H9 (cell line): Measurements from ENCODE around the gene TMEM135. TPM values are rescaled to one million over a fixed set of nuclear protein-coding genes. Genes with fewer than 3 reads are reported as not detected.

Experiments
- DNase-seq: peaks from one replicate; pipeline ENCODE4 v3.0.0-alpha.2; 2017
- H2AFZ ChIP-seq: one replicate; pipeline ENCODE4 v1.6.1; 2013; ENCODE audit warnings: mild to moderate bottlenecking, low read length, control low read depth, moderate library complexity
- H2AK5ac ChIP-seq: 2 replicates; pipeline ENCODE4 v1.6.1; 2013; ENCODE audit warnings: low read length, control low read depth, mixed read lengths; ENCODE audit not compliant: insufficient read length
- H2BK120ac ChIP-seq: one replicate; pipeline ENCODE4 v1.6.1; 2013; ENCODE audit warnings: low read depth, mild to moderate bottlenecking, low read length, control low read depth, inconsistent platforms; ENCODE audit not compliant: poor library complexity, severe bottlenecking
- H2BK12ac ChIP-seq: 2 replicates; pipeline ENCODE4 v1.6.1; 2013; ENCODE audit warnings: low read length, control low read depth, mixed read lengths, low read depth; ENCODE audit not compliant: insufficient read length
- H2BK15ac ChIP-seq: 2 replicates; pipeline ENCODE4 v1.6.1; 2013; ENCODE audit warnings: low read depth, low read length, control low read depth
- H2BK20ac ChIP-seq: one replicate; pipeline ENCODE4 v1.6.1; 2013; ENCODE audit warnings: low read depth, mild to moderate bottlenecking, low read length, control low read depth, inconsistent platforms; ENCODE audit not compliant: poor library complexity, severe bottlenecking
- H2BK5ac ChIP-seq: 2 replicates; pipeline ENCODE4 v1.6.1; 2013; ENCODE audit warnings: low read length, control low read depth, mixed read lengths; ENCODE audit not compliant: insufficient read length
- H3K14ac ChIP-seq: 2 replicates; pipeline ENCODE4 v1.6.1; 2013; ENCODE audit warnings: low read length, control low read depth; ENCODE audit not compliant: insufficient read depth
- H3K18ac ChIP-seq: 2 replicates; pipeline ENCODE4 v1.6.1; 2013; ENCODE audit warnings: low read depth, mild to moderate bottlenecking, mixed read lengths, low read length, control low read depth; ENCODE audit not compliant: insufficient read length
- H3K23ac ChIP-seq: 2 replicates; pipeline ENCODE4 v1.6.1; 2013; ENCODE audit warnings: low read length, control low read depth, mixed read lengths, low read depth; ENCODE audit not compliant: insufficient read length
- H3K23me2 ChIP-seq: 2 replicates; pipeline ENCODE4 v1.6.1; 2013; ENCODE audit warnings: low read depth, mild to moderate bottlenecking, mixed read lengths, low read length, control low read depth; ENCODE audit not compliant: insufficient read length, poor library complexity, severe bottlenecking
- H3K27ac ChIP-seq: 2 replicates; pipeline ENCODE4 v1.5.1; 2013; ENCODE audit warnings: low read length, control low read depth, mixed read lengths, low read depth; ENCODE audit not compliant: insufficient read length
- H3K27me3 ChIP-seq: 2 replicates; pipeline ENCODE4 v1.6.1; 2013; ENCODE audit warnings: low read length, control low read depth, inconsistent platforms; ENCODE audit not compliant: insufficient read depth
- H3K4ac ChIP-seq: 2 replicates; pipeline ENCODE4 v1.6.1; 2013; ENCODE audit warnings: low read depth, mild to moderate bottlenecking, control low read depth, inconsistent platforms, low read length, moderate library complexity
- H3K4me1 ChIP-seq: 2 replicates; pipeline ENCODE4 v1.6.1; 2013; ENCODE audit warnings: low read length, control low read depth, inconsistent platforms; ENCODE audit not compliant: insufficient read depth
- H3K4me2 ChIP-seq: 2 replicates; pipeline ENCODE4 v1.6.1; 2013; ENCODE audit warnings: low read length, control low read depth, mixed read lengths; ENCODE audit not compliant: insufficient read length, insufficient read depth
- H3K56ac ChIP-seq: 2 replicates; pipeline ENCODE4 v1.6.1; 2013; ENCODE audit warnings: low read depth, mild to moderate bottlenecking, mixed read lengths, low read length, control low read depth; ENCODE audit not compliant: insufficient read length
- H3K79me1 ChIP-seq: 2 replicates; pipeline ENCODE4 v1.6.1; 2013; ENCODE audit warnings: low read depth, mild to moderate bottlenecking, moderate library complexity, low read length, control low read depth, inconsistent platforms; ENCODE audit not compliant: insufficient read depth, poor library complexity, severe bottlenecking
- H3K79me2 ChIP-seq: 2 replicates; pipeline ENCODE4 v1.6.1; 2013; ENCODE audit warnings: low read length, control low read depth, inconsistent platforms; ENCODE audit not compliant: insufficient read depth
- H3K9ac ChIP-seq: 2 replicates; pipeline ENCODE4 v1.6.1; 2013; ENCODE audit warnings: low read length, control low read depth, mixed read lengths; ENCODE audit not compliant: insufficient read length; ENCODE audit errors: extremely low read depth
- H3K9me3 ChIP-seq: one replicate; pipeline ENCODE4 v1.6.1; 2013; ENCODE audit warnings: low read depth, low read length, inconsistent platforms; ENCODE audit not compliant: control insufficient read depth
- H3T11ph ChIP-seq: one replicate; pipeline ENCODE4 v1.6.1; 2013; ENCODE audit warnings: mild to moderate bottlenecking, low read length, control low read depth, inconsistent platforms
- H4K20me1 ChIP-seq: one replicate; pipeline ENCODE4 v1.6.1; 2013; ENCODE audit not compliant: control insufficient read depth, insufficient read length, insufficient read depth
- H4K5ac ChIP-seq: 2 replicates; pipeline ENCODE4 v1.6.1; 2013; ENCODE audit warnings: low read depth, mild to moderate bottlenecking, mixed read lengths, low read length, control low read depth; ENCODE audit not compliant: insufficient read length
- H4K8ac ChIP-seq: replicated peaks from 2 replicates; pipeline ENCODE4 v1.6.1; 2013; ENCODE audit warnings: low read length, control low read depth, mixed read lengths, low read depth; ENCODE audit not compliant: insufficient read length
- H4K91ac ChIP-seq: 2 replicates; pipeline ENCODE4 v1.6.1; 2013; ENCODE audit warnings: low read depth, mild to moderate bottlenecking, moderate library complexity, mixed read lengths, low read length, control low read depth; ENCODE audit not compliant: insufficient read length
- H3K27ac Mint-ChIP-seq, 3 experiments: 2 replicates in 2 of 3; 3 replicates in 1 of 3; pipeline ENCODE4 v1.8.0; 2020 to 2021; ENCODE audit warnings: mixed read lengths in 3 of 3, mild to moderate bottlenecking in 1 of 3, moderate library complexity in 1 of 3
- H3K27me3 Mint-ChIP-seq: 2 replicates; pipeline ENCODE4 v1.8.0; 2021; ENCODE audit warnings: low read depth, mild to moderate bottlenecking, moderate library complexity, mixed read lengths
- H3K36me3 Mint-ChIP-seq, 3 experiments: 2 replicates in 2 of 3; 3 replicates in 1 of 3; pipeline ENCODE4 v1.8.0; 2020 to 2021; ENCODE audit warnings: low read depth in 3 of 3, mixed read lengths in 3 of 3; ENCODE audit not compliant: insufficient read depth in 1 of 3
- H3K4me1 Mint-ChIP-seq, 2 experiments: 2 replicates each; pipeline ENCODE4 v1.8.0; 2020; ENCODE audit warnings: mixed read lengths in 2 of 2
- H3K4me3 Mint-ChIP-seq, 2 experiments: 2 replicates in 1 of 2; 3 replicates in 1 of 2; pipeline ENCODE4 v1.8.0; 2020 to 2021; ENCODE audit warnings: mild to moderate bottlenecking in 2 of 2, mixed read lengths in 2 of 2, moderate library complexity in 1 of 2
- H3K9me3 Mint-ChIP-seq, 2 experiments: 2 replicates in 1 of 2; 3 replicates in 1 of 2; pipeline ENCODE4 v1.8.0; 2020; ENCODE audit warnings: mild to moderate bottlenecking in 2 of 2, mixed read lengths in 2 of 2, moderate library complexity in 1 of 2
- WGBS: extraction: QIAGEN DNeasy Blood & Tissue Kit; methylation state at CpG from one replicate; pipeline ENCODE4 v1.1.7; 2013; ENCODE audit warnings: missing lambda C conversion rate, low lambda C conversion rate, mixed read lengths; ENCODE audit not compliant: insufficient read length; ENCODE audit errors: extremely low coverage; 5-methylcytosine and 5-hydroxymethylcytosine counted together
- total RNA-seq: library from RNA; stranded (reverse); gene quantifications from 2 replicates; pipeline ENCODE4 v1.2.1, GENCODE V29; 2021
- TF ChIP-seq, protein P1 (sequence below): fragments of 200-600 bp; sonication (generic); conservative IDR thresholded peaks from 3 replicates; pipeline ENCODE4 v1.8.0; 2021; ENCODE audit warnings: antibody characterized with exemption, mild to moderate bottlenecking

The TMEM135 gene
- total RNA-seq, 1 experiment from 2014 or later, result 25.2 TPM

DNA sequence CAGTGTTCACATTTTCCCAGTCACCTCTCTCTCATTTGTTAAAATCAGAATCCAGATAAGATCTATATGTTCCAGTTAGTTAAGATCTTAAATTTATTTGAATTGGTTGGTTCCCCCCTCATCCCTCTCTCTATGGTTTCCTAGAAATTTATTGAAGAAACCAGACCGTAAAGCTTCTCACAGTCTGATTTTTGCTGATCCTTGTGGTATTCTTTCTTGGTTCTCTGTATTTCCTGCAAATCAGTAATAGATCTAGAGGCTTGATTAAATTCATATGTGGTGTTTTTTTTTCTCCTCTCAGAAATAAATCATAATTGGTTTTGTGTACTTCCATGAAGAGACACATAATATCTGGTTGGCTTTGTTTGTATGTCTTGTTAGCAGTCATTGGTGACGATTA lies 147.5 kb downstream of the TMEM135 start:
- H3K27me3 Mint-ChIP-seq, result no peaks in the 10 kb centered on the region
- H3K23me2 ChIP-seq, result no peaks in the 10 kb centered on the region
- no peak overlapping the region for H3K14ac ChIP-seq
- H3K56ac ChIP-seq, result no peak overlapping the region
- no peak overlapping the region for H2BK20ac ChIP-seq
- no peak overlapping the region for H2BK5ac ChIP-seq
- no peak overlapping the region for H2BK15ac ChIP-seq
- H4K20me1 ChIP-seq, result no peaks in the 10 kb centered on the region
- no peaks in the 10 kb centered on the region for H3K4me1 ChIP-seq
- no peak overlapping the region for H3K4me2 ChIP-seq
- H3K27me3 ChIP-seq, result no peaks in the 10 kb centered on the region
- no peak overlapping the region for H2AK5ac ChIP-seq
- H3K27ac Mint-ChIP-seq, result no peak overlapping the region
- no peak overlapping the region for H3T11ph ChIP-seq
- WGBS, result no CpG with 5 or more reads among the region's 2 CpGs
- H3K36me3 Mint-ChIP-seq, result no peaks in the 10 kb centered on the region
- no peak overlapping the region for H3K4ac ChIP-seq
- no peaks in the 10 kb centered on the region for H3K4me1 Mint-ChIP-seq
- no peak overlapping the region for H3K23ac ChIP-seq
- TF ChIP-seq, protein P1, sequence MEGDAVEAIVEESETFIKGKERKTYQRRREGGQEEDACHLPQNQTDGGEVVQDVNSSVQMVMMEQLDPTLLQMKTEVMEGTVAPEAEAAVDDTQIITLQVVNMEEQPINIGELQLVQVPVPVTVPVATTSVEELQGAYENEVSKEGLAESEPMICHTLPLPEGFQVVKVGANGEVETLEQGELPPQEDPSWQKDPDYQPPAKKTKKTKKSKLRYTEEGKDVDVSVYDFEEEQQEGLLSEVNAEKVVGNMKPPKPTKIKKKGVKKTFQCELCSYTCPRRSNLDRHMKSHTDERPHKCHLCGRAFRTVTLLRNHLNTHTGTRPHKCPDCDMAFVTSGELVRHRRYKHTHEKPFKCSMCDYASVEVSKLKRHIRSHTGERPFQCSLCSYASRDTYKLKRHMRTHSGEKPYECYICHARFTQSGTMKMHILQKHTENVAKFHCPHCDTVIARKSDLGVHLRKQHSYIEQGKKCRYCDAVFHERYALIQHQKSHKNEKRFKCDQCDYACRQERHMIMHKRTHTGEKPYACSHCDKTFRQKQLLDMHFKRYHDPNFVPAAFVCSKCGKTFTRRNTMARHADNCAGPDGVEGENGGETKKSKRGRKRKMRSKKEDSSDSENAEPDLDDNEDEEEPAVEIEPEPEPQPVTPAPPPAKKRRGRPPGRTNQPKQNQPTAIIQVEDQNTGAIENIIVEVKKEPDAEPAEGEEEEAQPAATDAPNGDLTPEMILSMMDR, result no peak
- no peaks in the 10 kb centered on the region for H3K9me3 ChIP-seq
- H2AFZ ChIP-seq, result no peak overlapping the region
- no peak overlapping the region for H4K91ac ChIP-seq
- H3K27ac ChIP-seq, result no peak overlapping the region
- H2BK120ac ChIP-seq, result no peak overlapping the region
- no peak overlapping the region for H4K5ac ChIP-seq
- H3K9me3 Mint-ChIP-seq, result no peaks in the 10 kb centered on the region
- H3K18ac ChIP-seq, result no peak overlapping the region
- no peaks in the 10 kb centered on the region for H3K79me1 ChIP-seq
- no peak overlapping the region for H4K8ac ChIP-seq
- H3K4me3 Mint-ChIP-seq, result no peak overlapping the region
- no peak overlapping the region for H2BK12ac ChIP-seq
- no peaks in the 10 kb centered on the region for H3K79me2 ChIP-seq
- DNase-seq, result no peak
- H3K9ac ChIP-seq, result no peak overlapping the region
